GM20431 (cell line): ENCODE data around the gene NCBP2.

Source experiments
- in situ Hi-C: fragments of 300-500 bp; cut with MseI, MboI; formaldehyde crosslinking; loops from one replicate; pipeline ENCODE4 v1.15.0; 2020; ENCODE audit warnings: low sequenced_read_pairs; ENCODE audit not compliant: unreplicated experiment

Gene NCBP2

DNA sequence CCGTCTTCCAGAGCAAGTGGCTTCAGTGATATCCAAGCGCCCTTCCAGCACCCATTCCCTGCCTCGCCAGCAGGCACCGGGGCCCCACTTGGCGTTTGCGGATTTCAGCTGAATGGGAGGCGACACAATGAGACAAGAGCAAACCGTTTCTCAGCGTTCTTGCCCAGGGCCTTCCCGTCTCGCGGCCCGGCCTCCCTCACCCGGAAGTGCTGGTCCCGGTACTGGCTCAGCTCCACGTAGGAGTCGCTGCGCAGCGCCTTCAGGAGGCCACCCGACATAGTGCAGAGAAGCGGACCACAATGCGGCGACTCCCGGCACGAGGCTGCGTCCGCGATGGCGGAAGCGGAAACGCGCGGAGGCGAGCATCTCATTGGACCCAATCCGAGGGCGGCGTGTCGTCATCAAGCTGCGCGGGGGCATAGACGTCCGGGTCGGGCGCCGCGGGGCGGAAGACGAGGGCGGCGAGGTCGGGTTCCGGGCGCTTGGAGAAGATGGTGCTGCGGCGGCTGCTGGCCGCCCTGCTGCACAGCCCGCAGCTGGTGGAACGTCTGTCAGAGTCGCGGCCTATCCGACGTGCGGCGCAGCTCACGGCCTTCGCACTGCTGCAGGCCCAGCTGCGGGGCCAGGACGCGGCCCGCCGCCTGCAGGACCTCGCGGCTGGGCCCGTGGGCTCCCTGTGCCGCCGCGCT, at the start of gene NCBP2:
Gene NCBP2, minus strand, starts transcription at position 303 of the 689 bp plus-strand sequence. Its CDS starts 25 bp downstream, at position 278.
- in situ Hi-C loops, result no loop called here

DNA sequence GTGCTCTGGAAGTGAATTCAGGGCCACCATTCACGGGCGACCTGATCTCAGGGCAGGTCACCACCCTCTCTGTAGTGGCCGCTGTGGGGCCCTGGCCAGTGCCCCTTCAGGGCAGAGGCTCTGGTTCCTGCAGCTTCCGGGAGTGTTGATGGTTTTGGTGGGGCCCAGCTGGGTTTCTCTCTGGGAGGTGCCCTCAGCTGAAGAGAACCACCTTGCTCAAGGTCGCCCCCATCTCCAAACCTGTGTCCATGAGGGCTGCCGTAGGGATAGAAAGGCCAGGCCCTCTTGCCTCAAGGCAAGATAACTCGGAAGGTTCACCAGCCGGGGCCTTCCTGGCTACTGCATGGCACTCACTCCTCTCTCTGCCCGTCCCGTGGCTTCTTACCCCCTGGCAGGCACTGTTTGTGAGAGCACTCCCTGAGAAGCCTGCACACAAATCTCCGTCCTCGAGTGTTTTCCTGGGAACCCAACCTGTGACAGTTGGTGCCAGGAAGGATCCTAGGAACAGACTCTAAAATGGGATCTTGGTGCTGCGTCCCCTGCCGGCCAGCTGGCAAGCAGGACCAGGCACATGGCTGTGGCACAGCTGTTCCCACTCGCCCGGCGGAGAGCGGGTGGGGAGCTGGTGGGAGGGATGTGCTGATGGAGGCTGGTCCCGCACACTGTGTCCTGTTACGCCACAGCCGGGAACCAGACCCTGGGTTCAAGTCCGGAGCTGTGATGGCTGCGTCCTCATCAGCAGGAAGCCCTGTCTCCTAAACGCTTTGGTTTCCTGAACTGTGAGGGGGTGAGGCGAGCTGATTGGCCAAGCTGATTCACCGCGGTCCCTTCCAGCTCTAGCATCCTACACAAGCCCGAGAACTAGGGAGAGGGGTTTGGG, 49.5 kb upstream of the NCBP2 start:
- in situ Hi-C loops, result loop anchor here (25.0 kb wide), 1 partner anchor 520 kb away; no protein-coding TSS in a partner anchor

DNA sequence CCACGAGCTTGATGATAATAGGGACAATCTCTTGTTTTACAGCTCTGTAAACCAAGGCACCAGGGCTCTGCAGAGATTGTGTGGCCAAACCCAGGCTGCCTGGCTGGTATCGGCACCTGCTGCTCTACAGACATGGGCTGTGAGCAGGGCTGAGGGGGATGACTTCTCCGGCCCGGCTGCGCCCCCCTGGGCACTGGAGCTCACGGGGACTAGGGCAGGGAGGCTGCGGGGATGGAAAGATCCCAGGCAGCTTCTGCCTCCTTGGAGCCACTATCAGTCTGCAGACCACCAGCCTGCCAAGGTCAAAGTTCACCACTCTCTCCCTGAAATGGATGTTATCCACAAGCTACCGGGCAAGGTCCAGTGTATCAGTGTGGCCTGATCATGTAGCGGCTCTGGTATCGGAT, 48.3 kb upstream of the NCBP2 start:
- in situ Hi-C loops, result loop anchor here (25.0 kb wide), 1 partner anchor 522 kb away; no protein-coding TSS in a partner anchor

DNA sequence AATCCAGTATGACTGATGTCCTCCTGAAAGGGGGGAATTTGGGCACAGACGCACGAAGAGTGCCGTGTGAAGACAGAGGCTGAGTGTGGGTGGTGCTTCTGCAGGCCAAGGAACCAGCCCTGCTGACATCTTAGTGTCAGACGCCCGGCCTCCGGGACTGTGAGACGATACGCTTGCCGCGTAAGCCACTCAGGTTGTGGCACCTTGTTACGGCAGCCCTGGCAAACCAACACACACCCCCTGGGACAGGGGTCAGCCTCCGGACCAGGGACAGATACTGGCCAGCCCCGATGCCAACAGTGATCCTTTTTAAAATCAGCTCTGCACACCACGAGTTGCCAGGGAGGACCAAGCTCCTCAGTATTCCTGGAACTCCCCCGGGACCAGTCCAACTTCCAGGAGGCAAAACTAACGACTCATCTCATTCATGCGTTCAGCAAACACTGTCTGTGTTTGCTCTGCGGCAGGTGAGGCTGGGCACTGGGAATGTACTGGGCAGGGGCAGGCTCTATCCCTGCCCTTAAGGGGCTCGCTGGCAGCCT, 47.5 kb upstream of the NCBP2 start:
- in situ Hi-C loops, result loop anchor here (25.0 kb wide), 1 partner anchor 523 kb away; no protein-coding TSS in a partner anchor

DNA sequence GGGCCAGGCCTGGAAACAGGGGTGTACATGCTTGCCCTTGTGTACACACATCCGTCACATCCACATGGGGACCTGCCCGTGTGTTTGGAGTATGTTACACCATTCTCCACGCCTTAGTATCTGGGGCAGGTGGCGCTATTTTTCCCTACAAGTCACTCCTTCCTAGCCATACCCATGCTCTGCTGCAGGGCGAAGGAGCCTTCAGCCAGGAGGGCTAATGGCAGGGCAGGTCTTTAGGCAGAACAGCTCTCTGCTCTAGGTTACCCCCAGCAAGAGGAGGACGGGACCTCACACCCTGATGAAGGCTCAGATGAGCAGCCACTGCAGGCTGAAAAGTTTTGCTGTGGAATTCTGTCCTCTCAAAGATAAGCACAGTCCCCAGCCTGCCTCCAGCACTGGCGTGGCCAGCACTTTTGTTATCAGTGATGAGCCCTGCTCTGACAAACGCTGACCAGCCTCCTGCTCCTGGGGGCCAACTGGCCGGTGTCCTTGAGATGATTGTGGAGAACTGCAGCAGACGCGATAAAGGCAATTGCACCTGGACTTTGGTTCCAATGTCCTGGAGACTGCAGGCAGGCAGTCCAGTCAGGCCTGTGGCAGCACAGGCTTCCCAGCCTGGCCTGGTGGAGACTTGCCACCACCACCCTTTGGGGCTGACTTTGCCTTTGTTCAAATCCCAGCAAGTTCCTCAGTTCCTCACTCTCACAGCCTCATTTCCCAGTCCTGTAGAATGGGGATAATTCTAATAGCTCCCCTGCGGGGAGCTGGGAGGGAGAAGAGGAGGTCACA, 46.1 kb upstream of the NCBP2 start:
- in situ Hi-C loops, result loop anchor here (25.0 kb wide), 1 partner anchor 524 kb away; no protein-coding TSS in a partner anchor

DNA sequence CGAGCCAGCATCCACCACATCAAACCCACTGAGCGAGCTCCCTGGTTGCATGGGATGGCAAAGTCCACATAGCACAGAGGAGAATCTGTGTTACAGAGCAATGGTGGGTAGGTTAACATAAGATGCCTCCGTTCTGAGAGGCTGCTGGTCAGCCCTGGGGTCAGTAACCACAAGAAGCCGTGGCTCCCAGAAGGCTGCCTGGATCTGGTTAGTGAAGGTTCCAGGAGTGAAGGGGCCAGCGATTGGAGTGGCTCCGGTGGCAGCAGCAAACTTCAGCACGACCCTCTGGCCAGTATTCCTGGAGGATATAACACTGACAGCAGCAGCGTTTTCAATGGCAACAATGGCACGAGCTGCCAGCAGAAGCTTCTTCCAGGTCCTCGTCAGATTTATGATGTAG, 44.7 kb upstream of the NCBP2 start:
- in situ Hi-C loops, result loop anchor here (25.0 kb wide), 1 partner anchor 525 kb away; no protein-coding TSS in a partner anchor

DNA sequence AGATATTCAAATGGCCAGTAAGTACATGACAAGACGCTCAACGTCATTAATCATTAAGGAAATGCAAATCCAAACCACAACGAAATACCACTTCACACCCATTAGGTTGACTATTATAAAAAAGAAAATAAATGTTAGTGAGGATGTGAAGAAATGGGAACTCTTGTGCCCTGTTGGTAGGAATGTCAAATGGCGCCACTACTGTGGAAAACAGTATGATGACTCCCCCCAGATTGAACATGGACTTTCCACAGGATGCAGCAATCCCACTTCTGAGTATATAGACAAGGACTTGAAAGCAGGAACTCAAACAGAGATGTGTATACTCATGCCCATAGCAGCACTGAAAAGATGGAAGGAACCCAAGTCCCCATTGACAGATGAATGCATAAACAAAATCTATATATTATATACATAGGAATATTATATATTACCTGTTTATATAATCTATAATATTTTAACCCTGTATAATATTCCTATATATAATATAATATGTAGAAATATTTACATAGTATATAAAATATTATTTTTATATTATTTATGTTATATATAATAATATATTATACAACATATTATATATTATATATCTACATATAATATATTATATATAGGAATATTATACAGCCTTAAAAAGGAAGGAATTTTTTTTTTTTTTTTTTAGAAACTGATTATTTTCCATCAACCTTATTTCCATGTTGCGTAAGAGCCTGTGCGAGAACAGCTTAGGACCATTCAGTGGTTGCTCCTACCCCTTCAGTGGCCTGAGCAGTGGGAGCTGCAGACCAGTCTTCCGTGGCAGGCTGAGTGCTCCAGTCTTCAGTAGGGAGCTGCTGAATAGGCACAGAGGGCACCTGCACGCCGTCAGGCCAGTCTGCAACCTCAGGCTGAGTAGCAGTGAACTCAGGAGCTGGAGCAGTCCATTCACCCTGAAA, 43.9 kb upstream of the NCBP2 start:
- in situ Hi-C loops, result loop anchor here (25.0 kb wide), 1 partner anchor 526 kb away; no protein-coding TSS in a partner anchor

DNA sequence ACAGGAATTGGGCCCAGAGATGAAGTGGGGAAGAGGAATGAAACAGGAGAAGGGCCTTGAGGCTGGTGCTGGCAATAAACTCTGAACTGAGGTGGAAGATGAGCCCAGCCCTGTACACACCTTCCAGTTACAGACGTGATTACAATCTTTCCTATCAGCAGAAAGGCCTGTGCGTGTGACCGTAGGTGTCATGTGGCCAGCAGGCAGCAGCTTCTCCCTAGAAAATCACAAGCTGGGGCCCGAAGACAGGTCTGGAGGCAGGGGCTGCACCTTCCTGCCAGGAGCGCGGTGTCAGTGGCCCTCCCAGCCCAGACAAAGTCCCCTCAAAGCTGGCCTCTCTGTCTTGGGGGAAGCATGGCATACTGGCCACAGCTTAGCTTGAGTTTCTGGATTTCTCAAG, 43.0 kb upstream of the NCBP2 start:
- in situ Hi-C loops, result loop anchor here (25.0 kb wide), 1 partner anchor 527 kb away; no protein-coding TSS in a partner anchor

DNA sequence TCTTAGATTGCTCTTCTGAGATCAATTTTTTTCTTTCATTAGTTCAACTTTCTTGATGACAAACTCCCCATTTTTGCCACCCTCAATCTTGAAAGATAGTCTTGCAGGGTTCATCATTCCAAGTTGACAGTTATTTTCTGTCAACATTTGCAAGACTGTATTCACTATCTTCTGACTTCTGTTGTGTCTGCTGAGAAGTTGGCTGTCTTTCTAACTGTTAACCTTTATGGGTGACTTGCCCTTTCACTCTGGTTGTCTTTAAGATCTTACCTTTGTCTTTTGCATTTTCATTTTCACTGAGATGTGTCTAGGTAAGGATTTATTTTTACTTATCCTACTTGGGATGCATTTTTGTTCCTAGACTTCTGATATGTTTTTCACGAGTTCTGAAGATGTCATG, 40.9 kb upstream of the NCBP2 start:
- in situ Hi-C loops, result loop anchor here (25.0 kb wide), 1 partner anchor 529 kb away; no protein-coding TSS in a partner anchor

DNA sequence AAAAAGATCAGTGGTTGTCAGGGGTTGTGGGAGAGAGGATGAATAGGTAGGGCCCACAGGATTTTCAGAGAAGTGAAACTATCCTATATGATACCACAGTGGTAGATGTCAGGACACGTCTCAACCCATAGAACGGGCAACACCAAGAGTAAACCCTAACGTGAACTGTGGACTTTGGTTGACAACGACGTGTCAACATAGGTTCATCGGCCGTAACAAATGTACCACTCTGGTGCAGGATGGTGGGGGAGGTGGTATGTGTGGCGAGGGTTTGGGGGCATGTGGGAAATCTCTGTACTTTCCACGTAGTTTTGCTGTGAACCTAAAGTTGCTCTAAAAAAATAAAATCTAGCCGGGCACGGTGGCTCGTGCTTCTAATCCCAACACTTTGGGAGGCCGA, 39.3 kb upstream of the NCBP2 start:
- in situ Hi-C loops, result loop anchor here (25.0 kb wide), 1 partner anchor 531 kb away; no protein-coding TSS in a partner anchor

DNA sequence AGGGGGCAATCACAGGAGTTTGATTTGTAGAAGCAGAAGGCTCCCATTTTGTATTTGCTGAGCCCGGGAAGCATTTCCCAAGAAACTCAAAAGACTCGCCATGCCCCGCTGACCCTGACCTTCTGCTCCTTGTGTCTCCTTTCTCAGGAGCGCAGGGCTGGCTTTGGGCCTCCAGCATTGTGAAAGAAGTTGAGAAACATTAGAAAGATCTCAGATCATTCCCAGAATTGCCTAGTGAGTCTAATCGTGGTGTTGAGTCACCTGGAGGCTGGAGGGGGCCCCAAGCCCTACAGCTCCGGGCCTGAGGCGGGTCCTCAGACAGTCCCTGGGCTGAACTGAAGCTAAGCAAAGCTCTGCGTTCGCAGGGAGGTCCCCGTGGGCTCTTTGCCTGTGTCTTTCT, 37.2 kb upstream of the NCBP2 start:
- in situ Hi-C loops, result loop anchor here (10.0 to 25.0 kb wide), 2 partner anchors 145 to 533 kb away; no protein-coding TSS in a partner anchor

DNA sequence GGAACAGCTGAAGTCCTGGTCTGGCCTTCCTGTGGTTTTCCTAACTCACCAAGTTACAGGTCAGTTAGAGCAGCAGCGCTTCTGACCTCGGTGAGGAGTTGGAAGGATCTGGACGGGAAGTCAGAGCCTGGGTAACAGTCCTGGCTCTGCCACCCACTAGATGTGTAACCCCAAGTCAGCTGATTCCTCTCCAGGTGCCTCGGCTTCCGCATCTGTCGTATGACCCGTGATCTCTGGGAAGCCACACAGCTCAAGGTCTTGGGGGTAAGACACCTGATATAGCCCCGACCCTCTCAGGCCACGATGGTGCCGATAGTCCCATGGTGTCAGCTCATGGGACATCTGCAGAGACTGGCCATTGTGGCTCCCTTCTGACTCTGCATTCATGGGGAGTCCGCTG, 34.6 kb upstream of the NCBP2 start:
- in situ Hi-C loops, result loop anchor here (10.0 to 25.0 kb wide), 2 partner anchors 142 to 535 kb away; no protein-coding TSS in a partner anchor

DNA sequence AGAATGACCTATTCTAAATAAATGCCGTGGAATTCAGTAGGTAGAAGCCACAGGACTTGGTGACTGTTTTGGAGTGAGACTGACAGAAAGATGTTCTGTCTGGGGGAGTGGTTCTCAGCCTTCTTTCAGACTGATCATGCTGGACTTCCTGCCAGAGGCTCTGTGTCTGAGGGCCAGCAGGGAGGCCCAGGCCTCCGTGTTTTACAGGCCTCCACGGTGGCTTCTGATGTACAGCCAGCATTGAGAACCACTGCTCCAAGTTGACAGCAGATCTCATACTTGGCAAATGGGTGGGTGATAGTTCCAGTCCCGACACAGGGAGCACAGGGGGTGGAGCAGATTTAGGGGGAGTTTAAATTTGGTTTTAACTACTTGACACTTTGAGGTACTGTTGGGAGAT, 33.0 kb upstream of the NCBP2 start:
- in situ Hi-C loops, result loop anchor here (10.0 to 25.0 kb wide), 2 partner anchors 141 to 537 kb away; no protein-coding TSS in a partner anchor

DNA sequence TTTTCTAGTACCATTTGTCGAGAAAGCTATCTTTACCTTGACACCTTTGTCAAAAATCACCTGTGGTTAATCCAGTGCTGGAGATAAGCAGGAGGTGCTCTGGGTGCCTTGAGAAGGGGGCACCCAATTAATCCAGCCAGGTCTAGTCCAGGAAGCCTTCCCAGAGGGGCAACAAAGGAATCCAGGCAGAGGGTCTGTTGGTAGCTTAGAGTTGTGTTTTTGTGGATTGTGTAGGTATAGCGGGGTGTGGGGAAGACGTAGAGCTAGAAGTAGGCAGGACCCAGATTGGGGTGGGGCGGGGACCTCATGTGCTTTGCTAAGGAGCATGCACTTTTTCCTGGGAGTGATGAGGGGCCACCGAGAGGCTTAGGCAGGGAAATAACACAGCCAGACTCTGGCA, 32.3 kb upstream of the NCBP2 start:
- in situ Hi-C loops, result loop anchor here (10.0 to 25.0 kb wide), 2 partner anchors 140 to 538 kb away; no protein-coding TSS in a partner anchor

DNA sequence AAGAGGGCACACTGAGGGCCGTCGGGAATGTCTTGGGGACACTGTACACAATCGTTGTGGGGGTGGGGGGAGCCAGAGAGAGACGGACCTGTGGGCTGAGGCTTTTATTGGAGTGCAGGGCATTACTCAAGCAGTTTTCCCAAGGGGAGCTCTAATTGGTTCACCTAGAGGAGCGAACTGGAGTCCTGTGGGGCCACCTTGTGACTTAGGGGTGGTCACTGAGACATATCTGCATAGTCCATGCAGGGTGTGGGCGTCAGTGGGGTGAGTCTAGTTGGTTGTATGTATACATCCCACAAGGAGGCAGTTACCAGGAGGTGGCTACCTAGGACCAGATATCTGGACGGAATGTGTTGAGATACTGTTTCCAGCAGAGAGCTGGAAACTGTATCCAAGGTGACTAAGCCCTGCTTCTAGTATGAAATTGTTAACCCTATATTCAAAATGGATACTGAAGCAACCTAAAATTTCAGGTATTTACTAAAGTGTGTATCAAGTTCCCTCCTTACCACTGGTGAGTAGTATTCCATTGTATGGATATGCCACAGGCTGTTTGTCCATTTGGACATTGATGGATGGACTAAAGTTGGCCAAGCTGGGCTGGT, 28.9 kb upstream of the NCBP2 start:
- in situ Hi-C loops, result loop anchor here (10.0 kb wide), 1 partner anchor 136 kb away; no protein-coding TSS in a partner anchor

DNA sequence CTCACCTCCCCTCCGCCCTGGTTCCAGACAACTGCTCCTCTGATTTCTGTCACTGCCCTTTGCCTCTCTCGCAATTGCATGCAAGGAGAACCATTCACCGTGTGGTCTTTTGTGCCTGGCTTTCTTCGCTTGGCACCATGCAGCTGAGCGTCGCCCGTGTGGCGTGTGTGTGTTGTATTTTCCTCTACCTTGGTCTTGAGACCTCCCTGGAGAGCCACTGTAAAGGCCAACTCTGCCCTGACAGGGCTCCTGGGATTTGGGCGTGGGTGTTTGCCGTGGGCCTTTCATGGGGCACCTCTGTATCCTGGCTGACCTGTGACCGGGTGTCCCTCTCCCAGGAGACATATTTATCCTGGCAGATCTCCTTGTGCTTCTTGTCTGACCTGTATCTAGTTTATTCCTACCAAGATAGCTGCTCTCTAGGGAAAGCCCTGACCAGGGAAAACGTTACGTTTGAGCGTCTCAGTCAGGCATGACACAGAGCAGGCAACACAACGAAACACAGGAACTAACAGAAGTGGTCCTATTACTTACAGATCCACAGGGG, 28.3 kb upstream of the NCBP2 start:
- in situ Hi-C loops, result loop anchor here (10.0 kb wide), 1 partner anchor 136 kb away; no protein-coding TSS in a partner anchor
